Activated CD8-positive, alpha-beta T cell treated with anti-CD3 and anti-CD28 coated beads, Interleukin-2, amount 10 ng/mL, durations not matched to agents 7 days and 5 days (primary cell): Measurements from ENCODE around the gene SMAP1. TPM values are rescaled to one million over a fixed set of nuclear protein-coding genes. Genes with fewer than 3 reads are reported as not detected.

Experiments used
- ATAC-seq: fragments of 150-1000 bp; cut with Tn5 transposase; one replicate; pipeline ENCODE4 v1.10.0; 2021; ENCODE audit warnings: moderate library complexity
- CTCF ChIA-PET: fragments of 350-600 bp; sonication (Branson Sonifier 250); formaldehyde crosslinking; loops from one replicate; lab custom pipeline; 2021; ENCODE audit warnings: antibody characterized with exemption; lab: Charles Lee
- POLR2A ChIA-PET: fragments of 350-600 bp; sonication (Branson Sonifier 250); formaldehyde crosslinking; loops from one replicate; lab custom pipeline; 2021; ENCODE audit warnings: antibody characterized with exemption; lab: Charles Lee
- DNase-seq: peaks from one replicate; pipeline ENCODE4 v3.0.0-alpha.2; 2020
- H3K27ac Mint-ChIP-seq: one replicate; pipeline ENCODE4 v1.8.0; 2021; ENCODE audit warnings: mild to moderate bottlenecking, mixed read lengths
- H3K27me3 Mint-ChIP-seq: one replicate; pipeline ENCODE4 v1.8.0; 2021; ENCODE audit warnings: low read depth, mixed read lengths
- H3K36me3 Mint-ChIP-seq: one replicate; pipeline ENCODE4 v1.8.0; 2021; ENCODE audit warnings: low read depth, mixed read lengths
- H3K4me1 Mint-ChIP-seq: one replicate; pipeline ENCODE4 v1.8.0; 2021; ENCODE audit warnings: low read depth, mixed read lengths
- H3K4me3 Mint-ChIP-seq: one replicate; pipeline ENCODE4 v1.8.0; 2021; ENCODE audit warnings: mild to moderate bottlenecking, mixed read lengths
- H3K9me3 Mint-ChIP-seq: one replicate; pipeline ENCODE4 v1.8.0; 2022; ENCODE audit warnings: mixed read lengths; ENCODE audit not compliant: insufficient read depth
- total RNA-seq, 2 experiments: library from RNA; stranded (reverse); gene quantifications; one replicate each; pipeline ENCODE4 v1.2.3, GENCODE V29; 2021

SMAP1 gene
- total RNA-seq: 10 to 100 TPM; 36.3 to 38.7 TPM

DNA sequence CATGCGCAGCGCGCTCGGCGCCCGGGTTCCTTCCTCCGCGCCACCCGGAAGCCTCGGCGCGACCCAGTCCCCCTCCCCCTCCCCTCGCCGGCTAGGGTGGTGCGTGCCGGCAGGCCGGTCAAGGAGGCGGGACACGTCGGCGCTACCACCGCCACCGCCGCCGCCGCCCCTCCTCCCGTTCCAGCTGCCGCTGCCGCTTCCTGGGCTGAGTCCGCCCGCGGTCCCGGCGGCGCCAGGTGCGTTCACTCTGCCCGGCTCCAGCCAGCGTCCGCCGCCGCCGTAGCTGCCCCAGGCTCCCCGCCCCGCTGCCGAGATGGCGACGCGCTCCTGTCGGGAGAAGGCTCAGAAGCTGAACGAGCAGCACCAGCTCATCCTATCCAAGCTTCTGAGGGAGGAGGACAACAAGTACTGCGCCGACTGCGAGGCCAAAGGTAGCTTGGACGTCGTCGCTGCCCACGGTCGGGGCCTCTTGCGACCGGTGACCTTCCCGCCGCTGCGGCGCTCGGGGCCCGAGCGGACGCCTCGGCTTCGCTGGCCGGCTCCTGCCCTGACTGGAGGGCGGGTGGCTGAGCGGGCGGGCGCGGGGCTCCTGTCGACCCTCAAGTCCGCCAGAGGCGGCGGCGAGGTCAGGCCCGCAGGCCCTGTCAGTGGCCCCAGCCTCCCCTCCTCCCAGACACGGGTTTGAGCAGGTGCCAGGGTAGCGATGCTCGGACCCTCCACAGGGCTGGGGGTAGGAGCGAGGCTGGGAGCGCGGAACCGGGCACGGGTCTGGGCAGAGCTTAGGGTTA lies at the start of gene SMAP1:
SMAP1 (plus strand) TSS at position 173 of the 788 bp plus-strand sequence; CDS start at position 314, 141 bp downstream.
- Mint-ChIP-seq H3K4me3 (peak within 1 kb of the TSS; percentile 86), H3K4me1 (peaks cover 46% of the 10 kb centered on the region), H3K27me3 (no peaks in the 10 kb centered on the region), H3K36me3 (peaks cover 27% of the 10 kb centered on the region), H3K9me3 (no peaks in the 10 kb centered on the region), H3K27ac (peak within 1 kb of the TSS; percentile 75)
- peak; percentile 94 for DNase-seq
- peak; percentile 94 for ATAC-seq
- ChIA-PET CTCF (interaction anchor here (0.6 to 2.8 kb wide), 9 partner anchors 10 to 147 kb away, joined by 3 to 23 read pairs (median 4); partner anchors contain the start of gene SDHAF4), POLR2A (interaction anchor here (0.7 to 3.2 kb wide), 9 partner anchors 10 to 255 kb away, joined by 3 to 40 read pairs (median 5); partner anchors contain the start of gene SDHAF4)

DNA sequence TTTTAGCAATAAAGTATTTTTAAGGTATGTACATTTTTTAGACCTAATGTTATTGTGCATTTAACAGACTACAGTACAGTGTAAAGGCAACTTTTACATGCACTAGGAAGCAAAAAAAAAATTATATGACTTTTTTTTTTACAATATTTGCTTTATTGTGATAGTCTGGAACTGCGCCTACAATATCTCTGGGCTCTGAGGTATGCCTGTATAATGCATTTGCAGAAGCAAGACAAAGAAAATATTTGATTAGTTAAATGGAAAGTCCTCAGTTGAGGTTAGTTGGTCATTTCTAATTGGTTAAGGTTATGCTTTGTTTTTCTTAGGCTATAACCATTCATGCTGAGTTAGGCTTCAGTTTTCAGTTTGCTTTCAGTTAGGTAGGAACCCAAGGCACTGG lies 46.9 kb upstream of the SMAP1 start:
- ATAC-seq: no peak
- Mint-ChIP-seq H3K27ac (no peak overlapping the region), H3K4me3 (no peak overlapping the region), H3K9me3 (no peaks in the 10 kb centered on the region), H3K4me1 (no peaks in the 10 kb centered on the region), H3K36me3 (no peaks in the 10 kb centered on the region), H3K27me3 (peaks cover 2% of the 10 kb centered on the region)
- DNase-seq: no peak
- CTCF ChIA-PET: no interaction called here
- POLR2A ChIA-PET: no interaction called here

DNA sequence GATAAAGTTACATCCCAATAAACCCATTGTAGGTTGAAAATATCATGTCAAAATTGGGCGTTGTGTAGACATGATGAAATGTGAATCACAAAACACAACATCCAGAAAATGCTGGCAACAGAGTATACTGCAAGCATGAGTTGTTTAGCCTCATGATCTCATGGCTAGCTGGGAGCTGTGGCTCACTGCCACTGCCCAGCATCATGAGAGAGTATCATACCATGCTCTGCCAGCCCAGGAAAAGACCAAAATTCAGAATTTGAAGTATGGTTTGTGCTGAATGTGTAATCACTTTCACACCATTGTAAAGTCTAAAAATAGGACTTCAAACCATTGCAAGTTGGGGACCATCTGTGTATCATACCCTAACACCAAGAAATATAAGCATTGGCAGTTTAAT lies 45.2 kb upstream of the SMAP1 start:
- H3K9me3 Mint-ChIP-seq: no peaks in the 10 kb centered on the region
- POLR2A ChIA-PET: no interaction called here
- H3K36me3 Mint-ChIP-seq: no peaks in the 10 kb centered on the region
- no peak overlapping the region for H3K4me3 Mint-ChIP-seq
- no peaks in the 10 kb centered on the region for H3K27me3 Mint-ChIP-seq
- DNase-seq (no peak), ATAC-seq (no peak)
- H3K27ac Mint-ChIP-seq: no peak overlapping the region
- no peaks in the 10 kb centered on the region for H3K4me1 Mint-ChIP-seq
- CTCF ChIA-PET: no interaction called here

DNA sequence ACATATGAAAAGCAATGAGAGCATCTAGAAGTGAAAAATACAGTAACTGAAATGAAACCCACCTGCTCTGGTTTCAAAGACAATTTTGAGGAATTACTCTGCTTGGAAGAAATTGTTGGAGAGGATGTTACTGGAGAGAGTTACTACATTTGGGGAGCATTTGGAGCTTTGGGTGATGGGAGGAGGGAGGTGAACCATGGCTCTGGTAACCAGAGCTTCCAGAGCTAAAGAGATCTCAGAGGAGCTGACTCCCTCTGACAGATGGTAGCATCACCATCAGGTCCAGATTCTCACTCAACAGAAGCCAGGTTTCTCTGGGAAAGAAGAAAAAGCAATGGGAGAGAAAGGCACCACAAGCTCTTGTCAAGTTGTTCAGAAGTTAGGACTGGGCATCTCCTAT lies 42.2 kb upstream of the SMAP1 start:
- Mint-ChIP-seq H3K27me3 (peaks cover 2% of the 10 kb centered on the region), H3K9me3 (no peaks in the 10 kb centered on the region), H3K4me3 (no peak overlapping the region), H3K27ac (no peak overlapping the region), H3K4me1 (no peaks in the 10 kb centered on the region), H3K36me3 (no peaks in the 10 kb centered on the region)
- ChIA-PET CTCF (no interaction called here), POLR2A (no interaction called here)
- ATAC-seq (no peak), DNase-seq (no peak)

DNA sequence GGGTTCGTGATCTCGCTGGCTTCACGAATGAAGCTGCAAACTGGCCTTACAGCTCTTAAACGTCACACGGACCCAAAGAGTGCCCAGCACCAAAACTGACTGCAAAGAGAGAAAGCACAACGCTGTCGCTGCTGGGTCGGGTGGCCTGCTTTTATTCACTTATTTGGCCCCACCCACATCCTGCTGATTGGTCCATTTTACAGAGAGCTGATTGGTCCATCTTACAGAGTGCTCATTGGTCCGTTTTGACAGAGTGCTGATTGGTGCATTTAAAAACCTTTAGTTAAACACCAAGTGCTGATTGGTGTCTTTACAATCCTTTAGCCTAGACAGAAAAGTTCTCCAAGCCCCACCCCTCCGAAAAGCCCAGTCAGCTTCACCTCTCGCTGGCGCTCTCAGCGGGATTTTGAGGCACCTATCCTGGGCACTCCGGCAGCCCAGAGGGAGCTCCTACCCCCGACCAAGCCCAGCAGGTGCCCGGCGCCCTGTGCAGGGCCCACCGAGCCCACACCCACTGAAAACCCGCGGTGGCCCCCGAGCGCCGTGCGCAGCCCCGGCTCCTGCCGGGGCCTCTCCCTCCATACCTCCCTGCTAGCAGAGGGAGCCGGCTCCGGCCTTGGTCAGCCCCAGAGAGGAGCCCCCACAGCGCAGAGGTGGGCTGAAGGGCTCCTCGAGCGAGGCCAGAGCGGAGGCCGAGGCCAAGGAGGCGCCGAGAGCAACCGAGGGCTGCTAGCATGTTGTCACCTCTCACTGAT lies 40.0 kb upstream of the SMAP1 start:
- DNase-seq: no peak
- Mint-ChIP-seq H3K27ac (no peak overlapping the region), H3K27me3 (peaks cover 12% of the 10 kb centered on the region), H3K9me3 (no peaks in the 10 kb centered on the region), H3K36me3 (no peaks in the 10 kb centered on the region), H3K4me1 (no peaks in the 10 kb centered on the region), H3K4me3 (no peak overlapping the region)
- no peak for ATAC-seq
- ChIA-PET POLR2A (no interaction called here), CTCF (no interaction called here)

DNA sequence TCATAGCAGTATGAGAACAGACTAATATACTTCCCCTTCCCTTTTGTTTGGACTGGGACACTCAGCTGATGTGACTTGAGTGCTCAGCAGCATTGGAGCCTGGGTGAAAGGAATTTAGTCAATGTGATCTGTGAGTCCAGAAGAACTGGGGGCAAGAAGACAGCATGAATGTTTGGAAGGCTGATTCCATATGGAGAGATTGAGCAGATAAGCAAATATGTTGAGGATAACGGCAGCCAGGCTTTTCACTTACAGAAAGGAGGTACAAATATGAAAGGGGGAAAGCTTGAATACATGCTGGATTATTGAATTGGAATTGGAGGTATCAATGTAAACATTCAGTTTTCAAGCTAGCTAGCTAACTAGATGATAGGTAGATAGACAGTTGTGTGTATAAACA lies 37.8 kb upstream of the SMAP1 start:
- no peak overlapping the region for H3K4me3 Mint-ChIP-seq
- ChIA-PET POLR2A (no interaction called here), CTCF (no interaction called here)
- ATAC-seq: no peak
- no peaks in the 10 kb centered on the region for H3K36me3 Mint-ChIP-seq
- H3K27ac Mint-ChIP-seq: no peak overlapping the region
- no peaks in the 10 kb centered on the region for H3K4me1 Mint-ChIP-seq
- no peak for DNase-seq
- H3K27me3 Mint-ChIP-seq: peaks cover 12% of the 10 kb centered on the region
- H3K9me3 Mint-ChIP-seq: no peaks in the 10 kb centered on the region

DNA sequence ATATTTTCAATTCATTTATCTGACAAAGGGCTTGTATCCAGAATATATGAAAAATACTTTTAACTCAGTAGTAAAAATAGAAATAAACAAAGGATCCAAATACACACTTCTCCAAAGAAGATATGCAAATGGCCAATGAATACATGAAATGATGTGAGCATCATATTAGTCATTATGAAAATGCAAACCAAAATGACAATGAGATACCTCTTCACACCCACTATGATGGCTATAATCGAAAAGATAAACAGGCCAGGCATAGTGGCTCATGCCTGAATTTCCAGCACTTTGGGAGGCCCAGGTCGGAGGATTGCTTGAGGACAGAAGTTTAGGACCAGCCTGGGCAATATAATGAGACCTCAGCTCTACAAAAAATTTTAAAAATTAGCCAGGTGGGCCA lies 33.8 kb upstream of the SMAP1 start:
- H3K9me3 Mint-ChIP-seq: no peaks in the 10 kb centered on the region
- peaks cover 12% of the 10 kb centered on the region for H3K27me3 Mint-ChIP-seq
- no peaks in the 10 kb centered on the region for H3K36me3 Mint-ChIP-seq
- no peak for ATAC-seq
- no peak for DNase-seq
- H3K4me1 Mint-ChIP-seq: peaks cover 2% of the 10 kb centered on the region
- ChIA-PET POLR2A (interaction anchor here (1.0 kb wide), 1 partner anchor 34 kb away, joined by 3 read pairs; the partner anchor contains the start of gene SMAP1), CTCF (interaction anchor here (1.1 kb wide), 1 partner anchor 59 kb away, joined by 3 read pairs; no protein-coding TSS in a partner anchor)
- H3K27ac Mint-ChIP-seq: no peak overlapping the region
- H3K4me3 Mint-ChIP-seq: no peak overlapping the region

DNA sequence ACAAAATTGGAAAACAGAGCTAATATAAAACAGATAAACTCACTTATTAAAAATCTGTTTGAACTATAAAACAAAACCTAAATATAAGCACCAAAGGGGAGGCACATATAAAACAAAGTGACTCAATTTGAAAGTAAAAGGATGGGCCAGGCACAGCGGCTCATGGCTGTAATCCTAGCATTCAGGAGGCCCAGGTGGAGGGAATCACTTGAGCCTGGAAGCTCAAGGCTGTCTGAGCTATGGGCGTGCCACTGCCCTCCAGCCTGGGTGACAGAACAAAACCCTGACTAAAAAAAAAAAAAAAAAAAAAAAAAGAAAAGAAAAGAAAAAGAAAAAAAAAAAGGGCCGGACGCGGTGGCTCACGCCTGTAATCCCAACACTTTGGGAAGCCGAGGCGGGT lies 31.1 kb upstream of the SMAP1 start:
- peaks cover 4% of the 10 kb centered on the region for H3K27me3 Mint-ChIP-seq
- no peaks in the 10 kb centered on the region for H3K36me3 Mint-ChIP-seq
- ChIA-PET CTCF (interaction anchor here (1.2 kb wide), 1 partner anchor 50 kb away, joined by 4 read pairs; no protein-coding TSS in a partner anchor), POLR2A (no interaction called here)
- DNase-seq (no peak), ATAC-seq (no peak)
- H3K27ac Mint-ChIP-seq: no peak overlapping the region
- H3K4me1 Mint-ChIP-seq: peaks cover 4% of the 10 kb centered on the region
- H3K4me3 Mint-ChIP-seq: no peak overlapping the region
- no peaks in the 10 kb centered on the region for H3K9me3 Mint-ChIP-seq

DNA sequence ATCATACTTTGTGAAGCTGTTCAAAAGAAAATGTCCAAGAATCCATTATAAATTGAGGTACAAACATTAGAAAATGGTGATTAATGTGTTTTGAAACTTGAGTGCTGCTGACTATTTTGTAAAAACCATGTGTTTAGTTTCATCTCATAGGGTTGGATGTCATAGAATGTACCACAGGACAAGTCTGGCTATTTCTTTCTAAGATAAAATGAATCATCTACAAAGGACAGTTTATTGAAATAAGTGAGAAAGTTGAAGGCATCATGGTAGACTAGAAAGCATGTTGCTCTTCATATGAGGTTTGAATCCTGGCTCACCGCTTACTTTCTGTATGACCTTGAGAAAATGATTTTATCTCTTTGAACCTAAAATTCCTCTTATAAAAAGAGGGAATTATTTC lies 29.2 kb upstream of the SMAP1 start:
- H3K4me3 Mint-ChIP-seq: no peak overlapping the region
- DNase-seq (no peak), ATAC-seq (no peak)
- no peaks in the 10 kb centered on the region for H3K36me3 Mint-ChIP-seq
- H3K27me3 Mint-ChIP-seq: peaks cover 2% of the 10 kb centered on the region
- POLR2A ChIA-PET: no interaction called here
- CTCF ChIA-PET: no interaction called here
- no peak overlapping the region for H3K27ac Mint-ChIP-seq
- H3K4me1 Mint-ChIP-seq: peaks cover 4% of the 10 kb centered on the region
- H3K9me3 Mint-ChIP-seq: no peaks in the 10 kb centered on the region

DNA sequence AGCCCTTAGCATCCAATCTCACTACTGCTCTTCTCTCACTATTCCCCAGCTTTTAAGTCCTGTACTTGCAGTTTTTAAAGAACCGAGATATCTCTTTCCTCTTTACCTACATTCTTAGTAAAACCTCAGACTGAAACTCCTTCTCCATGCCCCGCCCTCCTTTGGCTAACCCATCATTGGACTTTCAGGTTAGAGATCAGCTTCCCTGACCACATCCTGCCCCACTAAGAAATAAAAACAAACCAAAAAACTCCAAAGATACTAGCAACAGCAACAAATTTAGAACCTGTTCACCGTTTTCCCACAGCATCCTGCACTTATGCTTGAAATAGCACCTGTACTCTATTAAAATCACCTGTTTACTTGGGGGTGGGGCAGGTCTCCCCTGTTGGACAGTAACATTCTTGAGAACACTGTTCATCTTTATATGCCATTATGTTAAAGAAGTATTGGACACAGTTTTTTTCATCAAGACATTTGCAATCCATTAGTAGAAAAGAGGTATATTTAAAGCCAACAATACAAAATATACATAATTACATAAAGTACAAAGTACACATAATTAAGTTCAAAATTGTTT lies 16.3 kb upstream of the SMAP1 start:
- ATAC-seq: peak; percentile 93
- peaks cover 5% of the 10 kb centered on the region for H3K9me3 Mint-ChIP-seq
- H3K4me3 Mint-ChIP-seq: peak overlapping the region; percentile 56
- H3K27ac Mint-ChIP-seq: peak overlapping the region; percentile 77
- DNase-seq: peak; percentile 91
- ChIA-PET POLR2A (interaction anchor here (0.7 to 5.1 kb wide), 5 partner anchors 16 to 47 kb away, joined by 3 to 40 read pairs (median 4); partner anchors contain the start of gene SMAP1), CTCF (interaction anchor here (0.7 to 3.5 kb wide), 6 partner anchors 11 to 282 kb away, joined by 3 to 9 read pairs (median 4); partner anchors contain the start of gene SMAP1)
- H3K36me3 Mint-ChIP-seq: peaks cover 7% of the 10 kb centered on the region
- peaks cover 6% of the 10 kb centered on the region for H3K27me3 Mint-ChIP-seq
- peaks cover 44% of the 10 kb centered on the region for H3K4me1 Mint-ChIP-seq

DNA sequence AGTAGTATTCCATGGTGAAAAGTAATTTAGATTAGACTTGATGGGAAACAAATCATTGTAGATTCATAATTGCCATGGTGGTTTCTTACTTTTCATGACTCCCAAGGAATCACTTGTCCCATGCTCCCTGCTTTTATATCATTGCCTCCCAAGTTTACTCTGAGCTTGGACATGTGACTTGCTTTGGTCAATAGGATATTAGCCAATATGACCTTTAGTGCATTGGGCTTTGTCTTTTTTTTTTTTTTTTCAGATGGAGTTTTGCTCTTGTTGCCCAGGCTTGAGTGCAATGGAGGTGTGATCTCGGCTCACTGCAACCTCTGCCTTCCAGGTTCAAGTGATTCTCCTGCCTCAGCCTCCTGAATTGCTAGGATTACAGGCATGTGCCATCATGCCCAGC lies 15.5 kb upstream of the SMAP1 start:
- Mint-ChIP-seq H3K27ac (no peak overlapping the region), H3K4me3 (no peak overlapping the region), H3K4me1 (peaks cover 38% of the 10 kb centered on the region), H3K9me3 (peaks cover 5% of the 10 kb centered on the region), H3K27me3 (peaks cover 6% of the 10 kb centered on the region), H3K36me3 (peaks cover 7% of the 10 kb centered on the region)
- ATAC-seq: no peak
- no peak for DNase-seq
- ChIA-PET POLR2A (interaction anchor here (0.9 to 5.1 kb wide), 3 partner anchors 15 to 45 kb away, joined by 3 to 40 read pairs (median 4); partner anchors contain the start of gene SMAP1), CTCF (interaction anchor here (0.7 to 2.4 kb wide), 3 partner anchors 15 to 65 kb away, joined by 3 to 8 read pairs (median 6); partner anchors contain the start of gene SMAP1)
